ENCODE data around the gene RCAN1.
"Not testable (repeated sequence)": the region's sequence is repeated elsewhere in the genome, so short reads cannot be mapped to it uniquely, and the experiment has no call there.

The RCAN1 gene

GRCh38 chr21:34567604-34568155 is 47.2 kb downstream of the RCAN1 start:
- DNase-seq, result no peak

GRCh38 chr21:34565238-34565637 is 49.7 kb downstream of the RCAN1 start:
- no peak for DNase-seq

GRCh38 chr21:34563370-34563769 is 51.5 kb downstream of the RCAN1 start:
- not testable (repeated sequence) for DNase-seq

GRCh38 chr21:34561806-34562205 is 53.1 kb downstream of the RCAN1 start:
- DNase-seq, result no peak

GRCh38 chr21:34560609-34561008 is 54.3 kb downstream of the RCAN1 start:
- DNase-seq, result no peak

- DNase-seq, result no peak
Observed at GRCh38 chr21:34560021-34560420, 54.9 kb downstream of the RCAN1 start.

- DNase-seq, result no peak
Observed at GRCh38 chr21:34559089-34559631, 55.8 kb downstream of the RCAN1 start.

- no peak for DNase-seq
Observed at GRCh38 chr21:34558166-34558565, 56.7 kb downstream of the RCAN1 start.

- no peak for DNase-seq
Observed at GRCh38 chr21:34557261-34557660, 57.7 kb downstream of the RCAN1 start.

GRCh38 chr21:34554670-34555069 is 60.2 kb downstream of the RCAN1 start:
- not testable (repeated sequence) for DNase-seq

GRCh38 chr21:34554227-34554626 is 60.7 kb downstream of the RCAN1 start:
- no peak for DNase-seq

- no peak for DNase-seq
Observed at GRCh38 chr21:34553151-34553952, 61.6 kb downstream of the RCAN1 start.

- no peak for DNase-seq
Observed at GRCh38 chr21:34552360-34553098, 62.4 kb downstream of the RCAN1 start.

GRCh38 chr21:34550182-34550799 is 64.6 kb downstream of the RCAN1 start:
- DNase-seq, result no peak

- no peak for DNase-seq
Observed at GRCh38 chr21:34548781-34549376, 66.0 kb downstream of the RCAN1 start.

GRCh38 chr21:34546542-34546941 is 68.4 kb downstream of the RCAN1 start:
- no peak for DNase-seq

- DNase-seq, result no peak
Observed at GRCh38 chr21:34545079-34545884, 69.6 kb downstream of the RCAN1 start.

GRCh38 chr21:34544032-34544496 is 70.8 kb downstream of the RCAN1 start:
- DNase-seq, result peak; percentile 27

- DNase-seq, result no peak
Observed at GRCh38 chr21:34543017-34543416, 71.9 kb downstream of the RCAN1 start.

GRCh38 chr21:34540206-34540605 is 74.7 kb downstream of the RCAN1 start:
- DNase-seq, result no peak

GRCh38 chr21:34537838-34538237 is 77.1 kb downstream of the RCAN1 start:
- DNase-seq, result no peak

- no peak for DNase-seq
Observed at GRCh38 chr21:34536820-34537219, 78.1 kb downstream of the RCAN1 start.

Data from stimulated activated CD4-positive, alpha-beta T cell treated with anti-CD3 and anti-CD28 coated beads, Interleukin-4, amount 100 ng/mL, for 4 hours (primary cell).